HCT116 (cell line): ENCODE results near the gene PPP6R3.

ENCODE experiments used
- CBX3 ChIP-seq: IDR thresholded peaks from 2 replicates; pipeline ENCODE4 v1.6.1; 2012; ENCODE audit warnings: low read depth
- CTCF ChIP-seq, 3 experiments: fragments of 200-600 bp in 1 of 3; sonication (generic) in 1 of 3; IDR thresholded peaks in 2 of 3; conservative IDR thresholded peaks in 1 of 3; 2 replicates each; pipeline ENCODE4 v1.5.1; 2012 to 2017; ENCODE audit warnings: low read depth in 2 of 3, low read length in 2 of 3, antibody characterized with exemption in 1 of 3, borderline replicate concordance in 1 of 3, control low read depth in 1 of 3, mild to moderate bottlenecking in 1 of 3, mixed read lengths in 1 of 3, mixed run types in 1 of 3, moderate library complexity in 1 of 3; ENCODE audit not compliant: insufficient read depth in 1 of 3
- EZH2 ChIP-seq: fragments of 200-600 bp; sonication (generic); IDR thresholded peaks from 2 replicates; pipeline ENCODE4 v1.6.1; 2017; ENCODE audit warnings: antibody characterized with exemption, mixed run types
- POLR2A ChIP-seq: IDR thresholded peaks from 2 replicates; pipeline ENCODE4 v1.7.0; 2011; ENCODE audit warnings: borderline replicate concordance; ENCODE audit not compliant: insufficient read depth, insufficient read length; ENCODE audit errors: extremely low read depth
- SIN3A ChIP-seq: IDR thresholded peaks from 2 replicates; pipeline ENCODE4 v1.6.1; 2012; ENCODE audit warnings: low read depth

- TF ChIP-seq CTCF (IDR thresholded peaks at IDR 0.05 in 2 of 3, conservative IDR thresholded peaks at IDR 0.05 in 1 of 3; ENCODE audit: borderline replicate concordance in 1 of 3, insufficient read depth in 1 of 3, low read depth in 2 of 3, low read length in 2 of 3) = no peak
- no peak for TF ChIP-seq EZH2
- TF ChIP-seq SIN3A = no peak
- TF ChIP-seq CBX3 = no peak
- TF ChIP-seq POLR2A = no peak
Observed at GRCh38 chr11:68532727-68533369, 72.3 kb downstream of the PPP6R3 start.
